Eye (tissue), 1 donor: Measurements from ENCODE around the gene MACO1.
"Not testable (repeated sequence)": the region's sequence is repeated elsewhere in the genome, so short reads cannot be mapped to it uniquely, and the experiment has no call there.

Experiments
- DNase-seq: peaks from one replicate; pipeline ENCODE4 v3.0.0-alpha.2; 2015

Gene MACO1

GRCh38 chr1:25430073-25430966 is at the start of gene MACO1:
Gene MACO1 (plus strand): TSS chr1:25430897. CDS start chr1:25431099, 202 bp downstream.
- DNase-seq: peak; percentile 100

GRCh38 chr1:25382543-25382942 is 48.2 kb upstream of the MACO1 start:
- DNase-seq: not testable (repeated sequence)

- DNase-seq: not testable (repeated sequence)
Observed at GRCh38 chr1:25383090-25383489, 47.6 kb upstream of the MACO1 start.

- not testable (repeated sequence) for DNase-seq
Observed at GRCh38 chr1:25383875-25384274, 46.8 kb upstream of the MACO1 start.

GRCh38 chr1:25387096-25387495 is 43.6 kb upstream of the MACO1 start:
- DNase-seq: not testable (repeated sequence)

GRCh38 chr1:25388691-25389090 is 42.0 kb upstream of the MACO1 start:
- DNase-seq: not testable (repeated sequence)

- not testable (repeated sequence) for DNase-seq
Observed at GRCh38 chr1:25389721-25390120, 41.0 kb upstream of the MACO1 start.

GRCh38 chr1:25392841-25393240 is 37.9 kb upstream of the MACO1 start:
- no peak for DNase-seq

- DNase-seq: not testable (repeated sequence)
Observed at GRCh38 chr1:25397549-25397948, 33.1 kb upstream of the MACO1 start.

GRCh38 chr1:25398079-25398478 is 32.6 kb upstream of the MACO1 start:
- not testable (repeated sequence) for DNase-seq

GRCh38 chr1:25402947-25403803 is 27.5 kb upstream of the MACO1 start:
- DNase-seq: not testable (repeated sequence)

GRCh38 chr1:25405731-25406305 is 24.9 kb upstream of the MACO1 start:
- not testable (repeated sequence) for DNase-seq

GRCh38 chr1:25409641-25410427 is 20.9 kb upstream of the MACO1 start:
- not testable (repeated sequence) for DNase-seq

GRCh38 chr1:25412872-25413623 is 17.6 kb upstream of the MACO1 start:
- DNase-seq: not testable (repeated sequence)

GRCh38 chr1:25414157-25414556 is 16.5 kb upstream of the MACO1 start:
- DNase-seq: not testable (repeated sequence)

GRCh38 chr1:25414578-25414977 is 16.1 kb upstream of the MACO1 start:
- not testable (repeated sequence) for DNase-seq

- DNase-seq: not testable (repeated sequence)
Observed at GRCh38 chr1:25417280-25417679, 13.4 kb upstream of the MACO1 start.

GRCh38 chr1:25419339-25419738 is 11.4 kb upstream of the MACO1 start:
- not testable (repeated sequence) for DNase-seq

- not testable (repeated sequence) for DNase-seq
Observed at GRCh38 chr1:25420715-25421114, 10.0 kb upstream of the MACO1 start, which contains the start of gene RHCE. Gene RHCE (minus strand): TSS chr1:25420825. CDS start chr1:25420786, 39 bp downstream.

- DNase-seq: not testable (repeated sequence)
Observed at GRCh38 chr1:25423206-25423605, 7.5 kb upstream of the MACO1 start.
